Body of pancreas (tissue), 4 donors: ENCODE measurements around the gene EVL. TPM values are rescaled to one million over a fixed set of nuclear protein-coding genes. Genes with fewer than 3 reads are reported as not detected.

ENCODE experiments used
- ATAC-seq: fragments of 150-250 bp; one replicate; pipeline ENCODE4 v1.9.1; 2016
- DNase-seq, 4 donors: peaks; one replicate each; pipeline ENCODE4 v3.0.0-alpha.2; 2019
- H3K27ac ChIP-seq, 4 donors: fragments of 200-600 bp; sonication (generic); 1 replicate in 3 of 4; 2 replicates in 1 of 4; pipeline versions ENCODE4 v1.5.1 to v1.6.1; 2016 to 2019; ENCODE audit warnings: mild to moderate bottlenecking in 1 of 4, mixed read lengths in 1 of 4, moderate library complexity in 1 of 4
- H3K27me3 ChIP-seq, 2 donors: fragments of 200-600 bp; sonication (generic); one replicate each; pipeline ENCODE4 v1.6.0; 2016; ENCODE audit warnings: mild to moderate bottlenecking in 1 of 2
- H3K36me3 ChIP-seq, 2 donors: fragments of 200-600 bp; sonication (generic); replicated peaks in 1 of 2; 2 replicates each; pipeline ENCODE4 v1.5.1; 2016; ENCODE audit warnings: low read depth in 2 of 2; ENCODE audit not compliant: insufficient read depth in 1 of 2
- H3K4me1 ChIP-seq: fragments of 200-600 bp; sonication (generic); one replicate; pipeline ENCODE4 v1.6.0; 2016
- H3K4me3 ChIP-seq, 2 donors: fragments of 200-600 bp; sonication (generic); 1 replicate in 1 of 2; 2 replicates in 1 of 2; pipeline ENCODE4 v1.5.1; 2016 to 2019
- H3K9me3 ChIP-seq, 3 donors: fragments of 200-600 bp; sonication (generic); 1 replicate in 2 of 3; 2 replicates in 1 of 3; pipeline ENCODE4 v1.5.1; 2016
- POLR2A ChIP-seq, 3 donors: fragments of 450-650 bp; IDR thresholded peaks; one replicate each; pipeline ENCODE4 v1.6.1; 2016; ENCODE audit warnings: antibody characterized with exemption in 3 of 3, mild to moderate bottlenecking in 2 of 3
- WGBS, 2 donors: methylation state at CpG; one replicate each; pipeline ENCODE4 v1.1.5; 2017; 5-methylcytosine and 5-hydroxymethylcytosine counted together
- intact Hi-C: fragments of 100-400 bp; cut with DNase I; formaldehyde crosslinking; loops from one replicate; pipeline ENCODE4 v1.15.1; 2023
- total RNA-seq, 2 donors: library from RNA; depleted of rRNA; stranded (reverse); fragments of >200 nt; gene quantifications; one replicate each; pipeline ENCODE4 v1.1.0, GENCODE V29; 2016
- TF ChIP-seq, protein P1 (sequence below), 7 experiments: fragments of 450-650 bp in 4 of 7; fragments of 200-600 bp in 3 of 7; sonication (generic) in 3 of 7; IDR thresholded peaks; one replicate each; pipeline ENCODE4 v1.5.1; 2016 to 2019; ENCODE audit warnings: antibody characterized with exemption in 7 of 7

The EVL gene
- total RNA-seq, 2 donors from 2014 or later = 22.3 to 57.7 TPM

DNA sequence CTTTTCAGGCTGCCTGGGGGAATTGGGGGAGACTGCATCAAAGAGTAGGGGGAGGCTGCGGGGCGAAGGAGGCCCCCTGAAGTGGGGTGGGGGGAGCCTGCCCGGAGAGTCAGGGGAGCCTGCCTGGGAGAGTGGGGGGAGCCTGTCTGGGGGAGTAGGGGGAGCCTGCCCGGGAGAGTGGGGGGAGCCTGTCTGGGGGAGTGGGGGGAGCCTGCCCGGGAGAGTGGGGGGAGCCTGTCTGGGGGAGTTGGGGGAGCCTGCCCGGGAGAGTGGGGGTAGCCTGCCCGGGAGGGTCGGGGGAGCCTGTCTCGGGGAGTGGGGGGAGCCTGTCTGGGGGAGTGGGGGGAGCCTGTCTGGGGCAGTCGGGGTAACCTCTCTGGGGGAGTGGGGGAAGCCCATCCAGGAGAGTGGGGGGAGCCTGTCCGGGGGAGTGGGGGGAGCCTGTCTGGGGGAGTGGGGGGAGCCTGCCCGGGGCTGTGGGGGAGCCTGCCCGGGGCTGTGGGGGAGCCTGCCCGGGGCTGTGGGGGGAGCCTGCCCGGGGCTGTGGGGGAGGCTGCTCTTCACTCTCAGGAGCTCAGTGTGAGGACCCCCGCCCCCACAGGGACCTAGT is 100.7 kb downstream of the EVL start:
- TF ChIP-seq POLR2A (IDR thresholded peaks at IDR 0.05) = no peak
- TF ChIP-seq, protein P1, sequence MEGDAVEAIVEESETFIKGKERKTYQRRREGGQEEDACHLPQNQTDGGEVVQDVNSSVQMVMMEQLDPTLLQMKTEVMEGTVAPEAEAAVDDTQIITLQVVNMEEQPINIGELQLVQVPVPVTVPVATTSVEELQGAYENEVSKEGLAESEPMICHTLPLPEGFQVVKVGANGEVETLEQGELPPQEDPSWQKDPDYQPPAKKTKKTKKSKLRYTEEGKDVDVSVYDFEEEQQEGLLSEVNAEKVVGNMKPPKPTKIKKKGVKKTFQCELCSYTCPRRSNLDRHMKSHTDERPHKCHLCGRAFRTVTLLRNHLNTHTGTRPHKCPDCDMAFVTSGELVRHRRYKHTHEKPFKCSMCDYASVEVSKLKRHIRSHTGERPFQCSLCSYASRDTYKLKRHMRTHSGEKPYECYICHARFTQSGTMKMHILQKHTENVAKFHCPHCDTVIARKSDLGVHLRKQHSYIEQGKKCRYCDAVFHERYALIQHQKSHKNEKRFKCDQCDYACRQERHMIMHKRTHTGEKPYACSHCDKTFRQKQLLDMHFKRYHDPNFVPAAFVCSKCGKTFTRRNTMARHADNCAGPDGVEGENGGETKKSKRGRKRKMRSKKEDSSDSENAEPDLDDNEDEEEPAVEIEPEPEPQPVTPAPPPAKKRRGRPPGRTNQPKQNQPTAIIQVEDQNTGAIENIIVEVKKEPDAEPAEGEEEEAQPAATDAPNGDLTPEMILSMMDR (IDR thresholded peaks at IDR 0.05) = no peak
- ATAC-seq (peak; percentile 12), DNase-seq (no peak)
- Histone ChIP-seq H3K36me3 (no peaks in the 10 kb centered on the region), H3K4me1 (peaks cover 7% of the 10 kb centered on the region), H3K9me3 (no peaks in the 10 kb centered on the region), H3K27me3 (no peaks in the 10 kb centered on the region), H3K4me3 (no peak overlapping the region), H3K27ac (no peak overlapping the region)
- intact Hi-C loops = no loop called here
- 0 to 61% methylated on average over 1 to 4 of the region's 16 CpGs for WGBS, 2 donors

DNA sequence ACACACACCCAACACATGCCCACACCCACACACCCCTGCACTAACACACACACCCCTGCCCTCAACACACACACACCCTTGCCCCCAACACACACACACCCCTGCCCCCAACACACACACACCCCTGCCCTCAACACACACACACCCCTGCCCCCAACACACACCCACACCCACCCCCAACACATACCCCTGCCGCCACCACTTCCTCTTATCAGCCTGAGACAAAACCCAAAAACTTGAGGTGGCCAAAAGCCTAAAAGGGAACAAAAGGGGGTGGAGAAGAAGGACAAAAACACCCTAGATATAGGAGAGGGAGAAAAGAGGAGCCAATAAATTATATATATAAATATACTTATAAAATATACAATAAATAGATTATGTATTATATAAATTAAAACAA is 103.3 kb downstream of the EVL start:
- 89 to 100% methylated on average over 1 of the region's 1 CpG for WGBS, 2 donors
- H3K4me3 ChIP-seq = no peak overlapping the region
- H3K9me3 ChIP-seq = no peaks in the 10 kb centered on the region
- TF ChIP-seq, protein P1 (IDR thresholded peaks at IDR 0.05) = no peak
- no peak for TF ChIP-seq POLR2A (IDR thresholded peaks at IDR 0.05)
- no peaks in the 10 kb centered on the region for H3K27me3 ChIP-seq
- ATAC-seq (no peak), DNase-seq (no peak)
- peaks cover 7% of the 10 kb centered on the region for H3K4me1 ChIP-seq
- intact Hi-C loops = no loop called here
- no peaks in the 10 kb centered on the region for H3K36me3 ChIP-seq
- H3K27ac ChIP-seq = no peak overlapping the region

DNA sequence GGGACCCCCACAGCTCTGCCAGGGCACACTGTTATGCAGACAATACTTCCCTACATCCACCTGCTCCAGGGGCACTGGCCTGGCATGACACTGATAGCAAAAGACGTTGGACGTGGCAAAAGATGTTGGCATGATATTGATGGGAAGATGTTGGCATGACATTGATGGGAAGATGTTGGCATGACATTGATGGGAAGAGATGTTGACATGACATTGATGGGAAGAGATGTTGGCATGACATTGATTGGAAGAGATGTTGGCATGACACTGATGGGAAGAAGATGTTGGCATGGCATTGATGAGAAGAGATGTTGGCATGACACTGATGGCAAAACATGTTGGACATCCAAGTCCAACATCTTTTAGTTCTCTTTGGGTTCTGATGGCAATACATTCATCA is 105.7 kb downstream of the EVL start:
- ATAC-seq (no peak), DNase-seq (no peak)
- no peaks in the 10 kb centered on the region for H3K9me3 ChIP-seq
- H3K4me3 ChIP-seq = no peak overlapping the region
- TF ChIP-seq, protein P1 (IDR thresholded peaks at IDR 0.05) = no peak
- TF ChIP-seq POLR2A (IDR thresholded peaks at IDR 0.05) = no peak
- WGBS, 2 donors = 91 to 93% methylated on average over 2 of the region's 2 CpGs
- H3K36me3 ChIP-seq = no peaks in the 10 kb centered on the region
- no peaks in the 10 kb centered on the region for H3K27me3 ChIP-seq
- intact Hi-C loops = no loop called here
- H3K27ac ChIP-seq = no peak overlapping the region
- H3K4me1 ChIP-seq = peaks cover 7% of the 10 kb centered on the region

DNA sequence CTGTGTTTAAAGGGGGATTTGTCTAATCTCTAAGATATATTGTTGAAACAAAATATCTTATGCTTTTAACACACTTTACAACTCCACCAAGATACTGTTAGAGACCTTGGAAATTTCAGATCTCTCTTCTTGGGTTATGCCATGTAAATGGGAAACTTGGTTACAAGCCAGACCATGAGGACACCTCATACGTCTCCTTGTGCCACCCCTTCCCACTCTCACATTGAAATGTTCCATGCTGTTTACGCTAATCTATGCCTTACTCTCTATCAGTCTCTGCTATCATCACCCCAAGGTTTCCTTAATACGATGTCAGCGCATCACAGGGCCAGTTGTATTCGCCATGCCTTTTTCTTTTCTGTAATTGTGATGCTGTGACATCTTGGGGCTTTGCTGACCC is 107.6 kb downstream of the EVL start:
- H3K36me3 ChIP-seq = no peaks in the 10 kb centered on the region
- no peak overlapping the region for H3K4me3 ChIP-seq
- WGBS, 2 donors = 85% methylated on average over 5 of the region's 5 CpGs
- ATAC-seq = no peak
- H3K27me3 ChIP-seq = no peaks in the 10 kb centered on the region
- no peak overlapping the region for H3K27ac ChIP-seq
- H3K4me1 ChIP-seq = no peaks in the 10 kb centered on the region
- TF ChIP-seq POLR2A (IDR thresholded peaks at IDR 0.05) = no peak
- TF ChIP-seq, protein P1 (IDR thresholded peaks at IDR 0.05) = no peak
- no peak for DNase-seq
- intact Hi-C loops = no loop called here
- no peaks in the 10 kb centered on the region for H3K9me3 ChIP-seq

DNA sequence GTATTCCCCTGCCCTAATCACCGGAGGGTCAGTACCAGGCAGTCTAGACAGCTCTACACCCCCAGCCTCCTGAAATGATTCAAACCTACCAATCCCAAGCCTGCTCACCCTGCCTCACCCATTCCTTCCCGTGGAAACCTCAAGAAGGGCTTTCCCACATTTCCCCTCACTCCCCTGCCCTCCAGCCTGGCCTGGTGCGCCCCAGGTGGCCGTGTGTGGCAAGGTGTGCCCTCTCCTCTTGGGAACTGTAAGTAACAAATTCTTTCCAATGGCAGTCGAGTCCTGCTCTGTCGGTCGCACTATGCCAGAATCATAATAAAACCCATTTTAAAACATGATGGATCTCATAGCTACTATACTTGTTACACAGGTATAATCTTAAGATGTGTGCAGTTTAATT is 108.1 kb downstream of the EVL start:
- H3K27me3 ChIP-seq = no peaks in the 10 kb centered on the region
- no peak for ATAC-seq
- H3K36me3 ChIP-seq = no peaks in the 10 kb centered on the region
- H3K27ac ChIP-seq = no peak overlapping the region
- 71 to 73% methylated on average over 7 of the region's 7 CpGs for WGBS, 2 donors
- no peak overlapping the region for H3K4me3 ChIP-seq
- intact Hi-C loops = no loop called here
- no peak for DNase-seq
- TF ChIP-seq POLR2A (IDR thresholded peaks at IDR 0.05) = no peak
- TF ChIP-seq, protein P1 (IDR thresholded peaks at IDR 0.05) = no peak
- no peaks in the 10 kb centered on the region for H3K9me3 ChIP-seq
- H3K4me1 ChIP-seq = no peaks in the 10 kb centered on the region
